Neural progenitor cell (in vitro differentiated cells): ENCODE data around the gene MLN. TPM values are rescaled to one million over a fixed set of nuclear protein-coding genes. Genes with fewer than 3 reads are reported as not detected.

ENCODE experiments used
- DNase-seq: peaks from one replicate; pipeline ENCODE4 v3.0.0-alpha.2; 2016; ENCODE audit warnings: low spot score
- H2AFZ ChIP-seq: fragments of 200-600 bp; sonication (generic); replicated peaks from 2 replicates; pipeline ENCODE4 v1.6.1; 2016; ENCODE audit warnings: antibody characterized with exemption
- H3F3A ChIP-seq: fragments of 200-600 bp; sonication (generic); 2 replicates; pipeline ENCODE4 v1.6.1; 2016; ENCODE audit warnings: antibody characterized with exemption, low read depth
- H3K27ac ChIP-seq: fragments of 200-600 bp; sonication (generic); 2 replicates; pipeline ENCODE4 v1.5.1; 2016; ENCODE audit warnings: mild to moderate bottlenecking
- H3K27me3 ChIP-seq: fragments of 200-600 bp; sonication (generic); 2 replicates; pipeline ENCODE4 v1.6.1; 2016; ENCODE audit warnings: mild to moderate bottlenecking, moderate library complexity
- H3K36me3 ChIP-seq: fragments of 200-600 bp; sonication (generic); 2 replicates; pipeline ENCODE4 v1.5.1; 2016
- H3K4me1 ChIP-seq: fragments of 200-600 bp; sonication (generic); 2 replicates; pipeline ENCODE4 v1.6.1; 2016; ENCODE audit warnings: mixed run types
- H3K4me2 ChIP-seq: fragments of 200-600 bp; sonication (generic); 2 replicates; pipeline ENCODE4 v1.6.1; 2016
- H3K4me3 ChIP-seq: fragments of 200-600 bp; sonication (generic); 2 replicates; pipeline ENCODE4 v1.5.1; 2016
- H3K79me2 ChIP-seq: fragments of 200-600 bp; sonication (generic); 2 replicates; pipeline ENCODE4 v1.6.1; 2016; ENCODE audit warnings: low read depth
- H3K9ac ChIP-seq: fragments of 200-600 bp; sonication (generic); 2 replicates; pipeline ENCODE4 v1.6.1; 2016
- H3K9me3 ChIP-seq: fragments of 200-600 bp; sonication (generic); 2 replicates; pipeline ENCODE4 v1.5.1; 2016; ENCODE audit warnings: low read depth
- H4K20me1 ChIP-seq: fragments of 200-600 bp; sonication (generic); 2 replicates; pipeline ENCODE4 v1.6.1; 2016; ENCODE audit warnings: low read depth
- H3K27ac Mint-ChIP-seq: 3 replicates; pipeline ENCODE4 v1.8.0; 2021; ENCODE audit warnings: mixed read lengths
- H3K27me3 Mint-ChIP-seq: 2 replicates; pipeline ENCODE4 v1.8.0; 2022; ENCODE audit warnings: low read depth, mild to moderate bottlenecking, inconsistent platforms, moderate library complexity, mixed read lengths; ENCODE audit not compliant: insufficient read depth
- H3K36me3 Mint-ChIP-seq: 3 replicates; pipeline ENCODE4 v1.8.0; 2021; ENCODE audit warnings: mixed read lengths
- H3K4me1 Mint-ChIP-seq: 3 replicates; pipeline ENCODE4 v1.8.0; 2021; ENCODE audit warnings: mixed read lengths
- H3K4me3 Mint-ChIP-seq: 3 replicates; pipeline ENCODE4 v1.8.0; 2021; ENCODE audit warnings: mild to moderate bottlenecking, moderate library complexity, mixed read lengths
- H3K9me3 Mint-ChIP-seq: 3 replicates; pipeline ENCODE4 v1.8.0; 2020; ENCODE audit warnings: mixed read lengths
- CTCF ChIP-seq: fragments of 200-600 bp; sonication (generic); IDR thresholded peaks from 2 replicates; pipeline ENCODE4 v1.5.1; 2017; ENCODE audit warnings: antibody characterized with exemption, mild to moderate bottlenecking
- EZH2 ChIP-seq: fragments of 200-600 bp; sonication (generic); IDR thresholded peaks from 2 replicates; pipeline ENCODE4 v1.6.1; 2017; ENCODE audit warnings: antibody characterized with exemption, mild to moderate bottlenecking, moderate library complexity
- EZH2phosphoT487 ChIP-seq: fragments of 200-600 bp; sonication (generic); IDR thresholded peaks from 2 replicates; pipeline ENCODE4 v1.6.1; 2017; ENCODE audit warnings: antibody characterized with exemption
- total RNA-seq: library from RNA; depleted of rRNA; stranded (reverse); fragments of >200 nt; gene quantifications from 2 replicates; pipeline ENCODE4 v1.2.3, GENCODE V29; 2015; ENCODE audit warnings: low replicate concordance

Gene MLN
- total RNA-seq, 1 donor from 2014 or later, result not detected

GRCh38 chr6:33776764-33777163 is 27.0 kb downstream of the MLN start:
- no peak for DNase-seq
- no peaks in the 10 kb centered on the region for H3K36me3 ChIP-seq
- peaks cover 68% of the 10 kb centered on the region for H3K4me1 Mint-ChIP-seq
- no peak for TF ChIP-seq CTCF
- TF ChIP-seq EZH2phosphoT487, result no peak
- TF ChIP-seq EZH2, result no peak
- H3K9me3 Mint-ChIP-seq, result no peaks in the 10 kb centered on the region
- no peak overlapping the region for H3K27ac Mint-ChIP-seq
- H3K36me3 Mint-ChIP-seq, result peaks cover 50% of the 10 kb centered on the region
- H3K4me1 ChIP-seq, result peaks cover 43% of the 10 kb centered on the region
- H3K27me3 ChIP-seq, result no peaks in the 10 kb centered on the region
- H3F3A ChIP-seq, result peaks cover 51% of the 10 kb centered on the region
- peaks cover 53% of the 10 kb centered on the region for H4K20me1 ChIP-seq
- H2AFZ ChIP-seq, result no peak overlapping the region
- peaks cover 5% of the 10 kb centered on the region for H3K27me3 Mint-ChIP-seq
- H3K27ac ChIP-seq, result no peak overlapping the region
- H3K9me3 ChIP-seq, result no peaks in the 10 kb centered on the region
- H3K79me2 ChIP-seq, result peaks cover 5% of the 10 kb centered on the region
- H3K4me3 Mint-ChIP-seq, result no peak overlapping the region
- H3K9ac ChIP-seq, result no peak overlapping the region
- H3K4me3 ChIP-seq, result no peak overlapping the region
- no peak overlapping the region for H3K4me2 ChIP-seq

GRCh38 chr6:33776186-33776585 is 27.6 kb downstream of the MLN start:
- Histone ChIP-seq H3K4me2 (no peak overlapping the region), H3K79me2 (peaks cover 5% of the 10 kb centered on the region), H2AFZ (no peak overlapping the region), H3K27ac (no peak overlapping the region), H3K36me3 (no peaks in the 10 kb centered on the region), H3K27me3 (no peaks in the 10 kb centered on the region), H3K9me3 (no peaks in the 10 kb centered on the region), H3K4me3 (no peak overlapping the region), H3F3A (peaks cover 50% of the 10 kb centered on the region), H4K20me1 (peaks cover 48% of the 10 kb centered on the region), H3K9ac (no peak overlapping the region), H3K4me1 (peaks cover 41% of the 10 kb centered on the region)
- Mint-ChIP-seq H3K27ac (no peak overlapping the region), H3K9me3 (no peaks in the 10 kb centered on the region), H3K36me3 (peaks cover 50% of the 10 kb centered on the region), H3K4me1 (peaks cover 65% of the 10 kb centered on the region), H3K27me3 (peaks cover 5% of the 10 kb centered on the region), H3K4me3 (no peak overlapping the region)
- no peak for DNase-seq
- no peak for TF ChIP-seq EZH2phosphoT487
- TF ChIP-seq CTCF, result no peak
- no peak for TF ChIP-seq EZH2

- Histone ChIP-seq H3K4me2 (no peak overlapping the region), H3K9me3 (no peaks in the 10 kb centered on the region), H2AFZ (no peak overlapping the region), H3F3A (peaks cover 46% of the 10 kb centered on the region), H3K4me1 (peaks cover 41% of the 10 kb centered on the region), H3K79me2 (no peaks in the 10 kb centered on the region), H3K27me3 (no peaks in the 10 kb centered on the region), H3K4me3 (no peak overlapping the region), H3K9ac (no peak overlapping the region), H3K27ac (no peak overlapping the region), H4K20me1 (peaks cover 34% of the 10 kb centered on the region), H3K36me3 (no peaks in the 10 kb centered on the region)
- H3K4me3 Mint-ChIP-seq, result no peak overlapping the region
- H3K9me3 Mint-ChIP-seq, result no peaks in the 10 kb centered on the region
- H3K27me3 Mint-ChIP-seq, result peaks cover 5% of the 10 kb centered on the region
- no peak overlapping the region for H3K27ac Mint-ChIP-seq
- no peak for TF ChIP-seq EZH2phosphoT487
- TF ChIP-seq EZH2, result no peak
- no peak for TF ChIP-seq CTCF
- peaks cover 58% of the 10 kb centered on the region for H3K4me1 Mint-ChIP-seq
- peaks cover 42% of the 10 kb centered on the region for H3K36me3 Mint-ChIP-seq
- no peak for DNase-seq
Measured at GRCh38 chr6:33774774-33775173, 29.0 kb downstream of the MLN start.
